Activated naive CD8-positive, alpha-beta T cell treated with anti-CD3 and anti-CD28 coated beads for 36 hours (primary cell): ENCODE results near the gene B9D1. TPM values are rescaled to one million over a fixed set of nuclear protein-coding genes. Genes with fewer than 3 reads are reported as not detected.

Experiments used
- DNase-seq: peaks from one replicate; pipeline ENCODE4 v3.0.0; 2021
- H3K27ac Mint-ChIP-seq: one replicate; pipeline ENCODE4 v1.8.0; 2022; ENCODE audit warnings: mild to moderate bottlenecking, moderate library complexity, mixed read lengths
- H3K27me3 Mint-ChIP-seq: one replicate; pipeline ENCODE4 v1.8.0; 2022; ENCODE audit warnings: mild to moderate bottlenecking, mixed read lengths
- H3K36me3 Mint-ChIP-seq: one replicate; pipeline ENCODE4 v1.8.0; 2021; ENCODE audit warnings: mild to moderate bottlenecking, mixed read lengths
- H3K4me1 Mint-ChIP-seq: one replicate; pipeline ENCODE4 v1.8.0; 2021; ENCODE audit warnings: mixed read lengths
- H3K4me3 Mint-ChIP-seq: one replicate; pipeline ENCODE4 v1.8.0; 2022; ENCODE audit warnings: mild to moderate bottlenecking, moderate library complexity, mixed read lengths
- H3K9me3 Mint-ChIP-seq: one replicate; pipeline ENCODE4 v1.8.0; 2022; ENCODE audit warnings: mixed read lengths
- total RNA-seq, 2 experiments: library from RNA; stranded (reverse); gene quantifications; one replicate each; pipeline ENCODE4 v1.2.3, GENCODE V29; 2021

The B9D1 gene
- total RNA-seq, 2 experiments from 2014 or later, result 4.7 to 7.3 TPM

DNA sequence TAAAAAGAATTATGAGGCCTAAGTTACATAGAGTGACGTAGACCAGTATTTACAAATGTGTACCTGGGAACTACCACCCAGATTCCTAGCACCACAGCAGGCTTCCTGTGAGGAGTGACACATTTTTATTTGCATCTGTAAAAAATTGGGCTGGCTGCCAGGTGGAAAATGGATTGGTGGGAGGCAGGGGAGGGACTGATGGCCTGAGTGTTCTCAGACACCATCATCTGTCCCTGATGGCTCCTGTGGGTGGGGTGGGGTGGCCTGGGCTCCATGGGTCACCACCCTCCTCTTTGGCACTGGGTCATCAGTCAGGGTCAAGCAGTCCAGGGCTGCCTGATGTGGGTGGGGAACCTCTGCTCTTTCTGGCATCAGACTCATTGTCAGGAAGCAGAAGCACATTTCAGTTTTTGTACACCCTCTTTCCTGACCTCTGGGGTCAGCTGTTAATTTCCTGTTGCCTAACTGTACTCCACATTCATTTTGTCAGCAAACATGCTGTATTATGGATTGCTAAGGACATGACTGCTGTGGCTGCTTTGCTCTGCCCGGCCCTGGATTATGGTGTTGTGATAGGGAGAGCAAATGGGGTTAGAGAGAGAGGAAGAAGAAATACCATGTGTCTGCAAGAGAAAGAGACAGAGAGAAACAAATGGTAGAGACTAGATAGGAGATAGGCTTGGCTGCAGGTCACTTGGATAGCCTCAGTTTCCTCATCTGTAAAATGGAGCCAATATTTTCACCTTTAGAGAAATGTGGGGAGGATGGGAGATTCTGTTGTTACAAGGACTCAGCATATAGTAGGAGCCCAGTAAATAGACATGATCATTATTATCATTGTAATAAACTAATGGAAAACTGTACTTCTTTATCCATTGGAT, 36.0 kb upstream of the B9D1 start:
- no peaks in the 10 kb centered on the region for H3K9me3 Mint-ChIP-seq
- no peak overlapping the region for H3K27ac Mint-ChIP-seq

DNA sequence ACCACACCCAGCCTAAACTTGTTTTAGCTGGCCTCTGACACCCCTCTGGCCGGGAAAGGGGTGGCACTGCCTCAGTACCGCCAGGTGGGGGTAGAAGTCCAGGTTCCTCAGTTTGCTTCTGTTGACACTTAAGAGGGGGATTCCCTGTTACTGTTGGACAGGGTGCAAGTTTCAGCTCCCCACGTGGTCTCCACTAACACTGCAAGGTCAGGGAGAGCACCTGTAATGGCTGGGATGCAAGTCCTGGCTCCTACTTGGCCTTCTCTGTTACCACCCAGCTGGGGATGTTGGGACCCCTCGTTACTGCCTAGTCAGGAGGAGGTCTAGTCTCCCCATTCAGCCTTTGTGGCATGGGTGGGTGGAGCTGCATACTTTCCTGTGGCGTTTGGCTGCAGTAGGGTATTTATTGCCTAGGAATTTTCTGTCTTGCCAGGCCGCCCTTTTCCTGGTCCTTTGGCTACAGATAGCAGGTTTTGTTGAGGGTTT, 35.1 kb upstream of the B9D1 start:
- Mint-ChIP-seq H3K9me3 (no peaks in the 10 kb centered on the region), H3K27me3 (no peaks in the 10 kb centered on the region), H3K4me1 (no peaks in the 10 kb centered on the region), H3K27ac (no peak overlapping the region), H3K36me3 (no peaks in the 10 kb centered on the region), H3K4me3 (no peak overlapping the region)
- no peak for DNase-seq

More for the DNA sequence above, 36.0 kb upstream of the B9D1 start:
- Mint-ChIP-seq H3K27me3 (no peaks in the 10 kb centered on the region), H3K4me3 (no peak overlapping the region), H3K4me1 (no peaks in the 10 kb centered on the region), H3K36me3 (no peaks in the 10 kb centered on the region)
- no peak for DNase-seq

GRCh38 chr17:19392303-19392702, 29.8 kb upstream of the B9D1 start:
- Mint-ChIP-seq H3K4me1 (peaks cover 6% of the 10 kb centered on the region), H3K9me3 (no peaks in the 10 kb centered on the region), H3K36me3 (no peaks in the 10 kb centered on the region), H3K27ac (no peak overlapping the region), H3K4me3 (no peak overlapping the region), H3K27me3 (peaks cover 7% of the 10 kb centered on the region)
- no peak for DNase-seq

- H3K4me3 Mint-ChIP-seq, result no peak overlapping the region
- no peak for DNase-seq
- H3K27me3 Mint-ChIP-seq, result peaks cover 7% of the 10 kb centered on the region
- H3K27ac Mint-ChIP-seq, result no peak overlapping the region
- H3K9me3 Mint-ChIP-seq, result no peaks in the 10 kb centered on the region
- H3K4me1 Mint-ChIP-seq, result peaks cover 9% of the 10 kb centered on the region
- no peaks in the 10 kb centered on the region for H3K36me3 Mint-ChIP-seq
Measured at GRCh38 chr17:19391432-19391831, 28.9 kb upstream of the B9D1 start.

DNA sequence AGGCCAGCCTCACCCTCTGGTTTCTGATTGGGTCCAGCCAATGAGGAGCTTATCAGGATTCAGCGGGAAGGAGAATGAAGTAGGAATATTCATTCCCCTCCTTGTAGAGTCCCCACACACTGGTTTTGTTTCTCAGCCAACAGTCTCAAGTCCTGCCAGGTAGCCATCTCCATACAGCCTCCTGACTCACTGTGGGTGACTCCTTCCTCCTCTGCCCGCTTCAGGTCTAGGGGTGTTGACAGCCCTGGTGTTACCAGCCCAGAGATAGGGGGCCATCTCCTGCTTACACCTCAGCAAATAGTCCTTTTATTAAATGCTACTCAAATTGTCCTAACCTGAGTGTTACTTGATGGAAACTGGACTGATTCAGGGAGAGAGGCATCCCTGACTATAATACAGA, 28.4 kb upstream of the B9D1 start:
- no peak overlapping the region for H3K4me3 Mint-ChIP-seq
- H3K36me3 Mint-ChIP-seq, result no peaks in the 10 kb centered on the region

GRCh38 chr17:19388791-19389785, 26.6 kb upstream of the B9D1 start:
- peaks cover 9% of the 10 kb centered on the region for H3K4me1 Mint-ChIP-seq
- H3K27me3 Mint-ChIP-seq, result peaks cover 7% of the 10 kb centered on the region
- no peak for DNase-seq
- no peaks in the 10 kb centered on the region for H3K9me3 Mint-ChIP-seq
- no peak overlapping the region for H3K4me3 Mint-ChIP-seq
- no peak overlapping the region for H3K27ac Mint-ChIP-seq
- H3K36me3 Mint-ChIP-seq, result peaks cover 4% of the 10 kb centered on the region

More for the DNA sequence above, 28.4 kb upstream of the B9D1 start:
- Mint-ChIP-seq H3K4me1 (peaks cover 9% of the 10 kb centered on the region), H3K27me3 (peaks cover 7% of the 10 kb centered on the region), H3K9me3 (no peaks in the 10 kb centered on the region), H3K27ac (no peak overlapping the region)
- DNase-seq, result no peak

GRCh38 chr17:19387921-19388521, 25.5 kb upstream of the B9D1 start:
- DNase-seq, result no peak
- peaks cover 9% of the 10 kb centered on the region for H3K4me1 Mint-ChIP-seq
- no peaks in the 10 kb centered on the region for H3K9me3 Mint-ChIP-seq
- peaks cover 5% of the 10 kb centered on the region for H3K36me3 Mint-ChIP-seq
- H3K27me3 Mint-ChIP-seq, result peaks cover 7% of the 10 kb centered on the region
- no peak overlapping the region for H3K27ac Mint-ChIP-seq
- H3K4me3 Mint-ChIP-seq, result no peak overlapping the region

GRCh38 chr17:19386974-19387920, 24.7 kb upstream of the B9D1 start, which contains the start of gene MFAP4:
Gene MFAP4 (minus strand): TSS chr17:19387190. CDS start chr17:19387155, 35 bp downstream.
- Mint-ChIP-seq H3K4me1 (peaks cover 9% of the 10 kb centered on the region), H3K36me3 (peaks cover 6% of the 10 kb centered on the region), H3K27me3 (peaks cover 7% of the 10 kb centered on the region), H3K27ac (peak within 1 kb of the TSS; percentile 62), H3K9me3 (no peaks in the 10 kb centered on the region), H3K4me3 (no peak within 1 kb of the TSS)
- no peak for DNase-seq

- no peak for DNase-seq
- H3K27ac Mint-ChIP-seq, result no peak overlapping the region
- peaks cover 6% of the 10 kb centered on the region for H3K36me3 Mint-ChIP-seq
- H3K27me3 Mint-ChIP-seq, result peaks cover 7% of the 10 kb centered on the region
- H3K4me3 Mint-ChIP-seq, result no peak overlapping the region
- H3K4me1 Mint-ChIP-seq, result peaks cover 9% of the 10 kb centered on the region
- no peaks in the 10 kb centered on the region for H3K9me3 Mint-ChIP-seq
Measured at GRCh38 chr17:19386051-19386929, 23.8 kb upstream of the B9D1 start.

DNA sequence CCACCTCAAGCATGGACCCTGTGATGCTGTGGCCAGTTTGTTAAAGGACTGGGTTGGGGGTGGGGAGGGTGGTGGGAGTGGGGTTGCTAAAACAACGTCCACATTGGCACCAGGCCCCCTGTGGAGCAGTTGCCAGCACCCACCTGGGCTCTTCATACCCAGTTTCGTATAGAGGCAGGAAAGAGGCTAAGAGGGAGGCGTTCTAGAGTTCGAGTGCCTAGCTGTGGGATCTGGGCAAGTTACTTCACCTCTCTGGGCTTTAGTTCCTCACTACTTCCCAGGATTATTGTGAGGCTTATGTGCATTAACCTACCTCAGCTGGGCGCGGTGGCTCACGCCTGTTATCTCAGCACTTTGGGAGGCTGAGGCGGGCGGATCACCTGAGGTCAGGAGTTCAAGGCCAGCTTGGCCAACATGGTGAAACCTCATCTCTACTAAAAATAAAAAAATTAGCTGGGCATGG, 23.0 kb upstream of the B9D1 start:
- H3K36me3 Mint-ChIP-seq, result peaks cover 12% of the 10 kb centered on the region
- H3K27ac Mint-ChIP-seq, result no peak overlapping the region
- peaks cover 9% of the 10 kb centered on the region for H3K4me1 Mint-ChIP-seq
- DNase-seq, result no peak
- H3K9me3 Mint-ChIP-seq, result no peaks in the 10 kb centered on the region
- no peak overlapping the region for H3K4me3 Mint-ChIP-seq
- H3K27me3 Mint-ChIP-seq, result peaks cover 7% of the 10 kb centered on the region

DNA sequence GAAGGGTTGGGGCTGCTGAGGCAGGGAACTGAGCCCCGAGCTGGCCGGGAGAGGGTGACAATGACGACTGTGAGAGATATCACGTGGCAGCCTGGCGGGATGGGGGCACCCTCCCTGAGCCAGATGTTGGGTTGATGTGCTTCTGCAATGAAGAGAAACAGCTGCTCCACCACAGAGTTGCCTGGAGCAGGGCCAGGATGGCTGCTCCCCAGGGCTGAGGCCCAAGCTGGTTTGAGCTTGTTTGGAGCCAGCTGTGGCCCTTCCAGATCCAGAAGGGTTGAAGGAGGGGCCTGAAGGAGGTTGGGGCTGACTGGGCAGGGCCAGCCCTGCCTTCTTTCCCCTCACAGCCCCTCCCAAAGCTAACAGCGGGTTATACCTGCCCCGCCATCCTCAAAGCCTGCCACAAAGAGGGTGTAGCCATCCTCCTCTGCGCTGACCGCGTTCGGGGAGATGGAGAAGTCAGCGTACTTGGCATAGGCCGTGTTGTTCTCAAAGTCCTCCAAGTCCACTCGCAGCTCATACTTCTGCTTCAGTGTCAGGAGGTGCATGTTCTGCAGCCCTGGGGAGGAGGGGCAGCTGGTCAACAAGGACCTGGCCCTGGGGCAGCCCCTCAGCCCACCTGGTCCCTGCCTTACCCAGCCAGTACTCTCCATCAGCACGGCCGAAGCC, 22.3 kb upstream of the B9D1 start:
- Mint-ChIP-seq H3K4me3 (no peak overlapping the region), H3K27me3 (peaks cover 7% of the 10 kb centered on the region), H3K4me1 (peaks cover 9% of the 10 kb centered on the region), H3K9me3 (no peaks in the 10 kb centered on the region), H3K27ac (no peak overlapping the region), H3K36me3 (peaks cover 12% of the 10 kb centered on the region)
- no peak for DNase-seq

DNA sequence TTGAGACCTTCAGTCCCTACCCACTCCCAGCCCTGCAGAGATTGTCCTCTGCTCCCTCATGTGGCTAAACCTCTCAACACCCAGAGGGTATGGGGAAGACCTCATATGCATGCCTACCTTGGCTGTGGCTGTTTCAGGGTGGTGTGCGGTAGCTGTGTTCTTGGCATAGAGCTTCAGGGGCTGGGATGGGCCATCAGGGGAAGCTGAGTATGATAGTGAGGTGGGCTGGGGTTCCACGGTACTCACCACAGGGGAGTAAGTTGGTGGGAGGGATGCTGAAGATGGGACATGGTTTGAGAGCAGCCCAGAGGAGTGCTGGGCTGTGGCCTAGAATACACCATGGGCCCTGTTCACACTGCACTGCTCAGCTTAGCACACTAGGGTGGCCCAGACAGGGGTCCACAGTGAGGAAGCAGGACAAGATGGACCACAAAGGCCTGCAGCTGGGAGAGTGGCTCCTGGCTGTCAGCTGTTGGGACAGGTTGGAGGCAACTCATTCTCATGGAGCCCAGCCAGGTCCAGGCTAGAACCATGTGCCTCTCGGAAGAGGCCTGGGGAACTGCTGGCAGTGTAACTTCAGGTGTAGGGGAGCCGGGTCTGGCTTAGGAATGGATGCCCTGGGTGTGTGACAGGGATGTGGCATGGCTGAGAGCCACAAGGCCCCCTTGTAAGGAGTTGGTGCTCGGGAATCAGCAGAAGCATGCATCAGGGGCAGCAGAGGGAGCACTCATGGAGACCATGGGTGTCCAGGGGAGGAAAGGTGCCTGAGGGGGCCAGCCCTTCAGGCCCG, 21.4 kb upstream of the B9D1 start:
- Mint-ChIP-seq H3K27me3 (peaks cover 4% of the 10 kb centered on the region), H3K9me3 (no peaks in the 10 kb centered on the region), H3K27ac (no peak overlapping the region), H3K4me1 (peaks cover 13% of the 10 kb centered on the region), H3K4me3 (no peak overlapping the region), H3K36me3 (peaks cover 14% of the 10 kb centered on the region)
- DNase-seq, result no peak
